RWPE2 (cell line): ENCODE results near the gene TRAP1.

Source experiments
- ATAC-seq: fragments of 200-7000 bp; cut with Tn5 transposase; 3 replicates; pipeline ENCODE4 v1.9.1; 2021; ENCODE audit warnings: low read depth
- DNase-seq: peaks from one replicate; pipeline ENCODE4 v3.0.0-alpha.2; 2020; ENCODE audit warnings: low spot score
- H3K27ac ChIP-seq: fragments of 450-650 bp; 2 replicates; pipeline ENCODE4 v1.5.1; 2017; ENCODE audit warnings: mild to moderate bottlenecking; ENCODE audit not compliant: poor library complexity, severe bottlenecking
- H3K27me3 ChIP-seq: fragments of 250-450 bp; sonication (Bioruptor Pico); 2 replicates; pipeline ENCODE4 v1.5.1; 2021; ENCODE audit warnings: mild to moderate bottlenecking, moderate library complexity; ENCODE audit not compliant: insufficient read depth, poor library complexity, severe bottlenecking
- H3K36me3 ChIP-seq: fragments of 250-450 bp; sonication (Bioruptor Pico); 2 replicates; pipeline ENCODE4 v1.5.1; 2020; ENCODE audit warnings: low read depth, mild to moderate bottlenecking, moderate library complexity
- H3K4me1 ChIP-seq: fragments of 250-450 bp; sonication (Bioruptor Pico); 2 replicates; pipeline ENCODE4 v1.5.1; 2021; ENCODE audit warnings: mild to moderate bottlenecking, moderate library complexity; ENCODE audit not compliant: insufficient read depth, poor library complexity, severe bottlenecking
- H3K4me3 ChIP-seq: fragments of 250-450 bp; sonication (Bioruptor Pico); 2 replicates; pipeline ENCODE4 v1.5.1; 2021; ENCODE audit warnings: mild to moderate bottlenecking, moderate library complexity; ENCODE audit not compliant: severe bottlenecking
- H3K9me3 ChIP-seq: fragments of 250-450 bp; sonication (Bioruptor Pico); 2 replicates; pipeline ENCODE4 v1.5.1; 2021; ENCODE audit warnings: mild to moderate bottlenecking, moderate library complexity; ENCODE audit not compliant: severe bottlenecking
- CTCF ChIP-seq: fragments of 450-650 bp; IDR thresholded peaks from one replicate; pipeline ENCODE4 v1.5.1; 2017; ENCODE audit warnings: mild to moderate bottlenecking, moderate library complexity; ENCODE audit not compliant: poor library complexity, severe bottlenecking

Gene TRAP1

DNA sequence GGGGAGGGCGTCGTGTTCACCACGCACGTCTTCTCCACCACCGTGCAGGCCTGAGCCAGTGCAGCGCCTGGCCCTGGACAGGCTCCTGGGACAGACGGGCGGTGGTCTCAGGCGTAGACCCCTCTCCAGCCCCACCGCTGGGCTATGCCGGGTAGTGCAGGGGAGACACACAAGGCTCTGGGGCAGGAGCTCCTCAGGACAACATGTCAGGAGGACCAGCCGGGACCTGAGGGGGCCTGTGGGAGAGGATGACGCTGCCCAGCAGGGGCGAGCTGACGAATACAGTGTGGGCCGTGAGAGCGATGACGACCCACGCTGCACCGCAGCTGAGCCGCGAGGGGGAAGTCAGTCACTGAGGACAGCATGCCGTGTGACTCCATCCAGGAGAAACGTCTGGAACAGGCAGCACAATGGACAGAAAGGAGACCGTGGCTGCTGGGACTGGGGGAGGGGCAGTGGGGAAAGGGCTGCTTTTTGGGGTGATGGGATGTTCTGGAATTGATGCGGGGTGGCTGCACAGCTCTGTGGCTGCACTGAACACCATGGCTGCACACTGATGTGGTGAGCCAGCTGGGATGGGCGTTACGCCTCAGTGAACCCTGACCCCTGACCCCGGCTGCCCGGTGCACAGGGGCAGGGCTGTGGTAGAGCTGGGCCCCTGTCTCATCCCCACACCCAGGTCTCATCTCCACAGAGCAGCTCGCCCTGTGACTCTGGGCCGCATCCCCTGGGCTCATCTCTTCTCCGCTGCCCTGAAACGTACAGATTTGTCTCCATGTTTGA lies 42.6 kb downstream of the TRAP1 start:
- Histone ChIP-seq H3K27me3 (no peaks in the 10 kb centered on the region), H3K36me3 (peaks cover 60% of the 10 kb centered on the region), H3K27ac (no peak overlapping the region), H3K9me3 (no peaks in the 10 kb centered on the region), H3K4me1 (no peaks in the 10 kb centered on the region), H3K4me3 (no peak overlapping the region)
- DNase-seq (no peak), ATAC-seq (no peak)
- TF ChIP-seq CTCF, result no peak

GRCh38 chr16:3673676-3674377 lies 43.5 kb downstream of the TRAP1 start:
- Histone ChIP-seq H3K4me3 (no peak overlapping the region), H3K27ac (no peak overlapping the region), H3K27me3 (no peaks in the 10 kb centered on the region), H3K36me3 (peaks cover 58% of the 10 kb centered on the region), H3K9me3 (no peaks in the 10 kb centered on the region), H3K4me1 (no peaks in the 10 kb centered on the region)
- no peak for TF ChIP-seq CTCF
- DNase-seq, result no peak
- no peak for ATAC-seq

GRCh38 chr16:3673201-3673600 lies 44.1 kb downstream of the TRAP1 start:
- DNase-seq (peak; percentile 57), ATAC-seq (no peak)
- H3K9me3 ChIP-seq, result no peaks in the 10 kb centered on the region
- no peaks in the 10 kb centered on the region for H3K4me1 ChIP-seq
- no peaks in the 10 kb centered on the region for H3K27me3 ChIP-seq
- TF ChIP-seq CTCF, result no peak
- H3K27ac ChIP-seq, result no peak overlapping the region
- no peak overlapping the region for H3K4me3 ChIP-seq
- peaks cover 58% of the 10 kb centered on the region for H3K36me3 ChIP-seq

DNA sequence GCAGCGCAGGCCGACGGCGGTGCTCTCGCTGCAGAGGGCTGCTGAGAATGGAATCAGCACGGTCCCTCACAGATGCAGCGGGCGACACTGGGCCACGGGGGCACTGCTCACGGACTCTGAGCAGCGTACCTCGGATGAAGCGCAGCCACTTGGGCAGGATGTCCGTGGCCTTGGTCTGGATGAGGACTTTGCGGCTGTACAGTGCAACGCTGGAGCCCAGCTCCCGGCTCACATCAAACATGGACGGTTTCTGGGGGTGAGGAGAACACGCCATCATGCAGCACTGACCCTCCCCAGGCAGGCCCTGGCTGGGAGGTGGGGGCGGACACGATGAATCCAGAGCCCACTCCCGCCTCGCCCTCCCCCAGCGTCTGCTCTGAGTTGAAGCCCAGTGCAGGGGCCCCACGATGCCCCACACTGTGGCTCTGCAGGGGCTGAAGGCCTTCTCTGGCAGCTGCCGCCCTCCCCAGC lies 44.7 kb downstream of the TRAP1 start:
- TF ChIP-seq CTCF, result no peak
- ATAC-seq, result no peak
- Histone ChIP-seq H3K27me3 (no peaks in the 10 kb centered on the region), H3K4me3 (no peak overlapping the region), H3K4me1 (no peaks in the 10 kb centered on the region), H3K9me3 (no peaks in the 10 kb centered on the region), H3K36me3 (peaks cover 56% of the 10 kb centered on the region), H3K27ac (no peak overlapping the region)
- peak; percentile 41 for DNase-seq
